NCI-H82 treated with DMSO at 0.1 percent for 48 hours (cell line): ENCODE measurements around the gene BCKDK.

Experiments
- DNase-seq: peaks from one replicate; lab custom pipeline; 2025; ENCODE audit not compliant: unreplicated experiment; lab: John Stamatoyannopoulos, UW

Gene BCKDK

GRCh38 chr16:31080035-31080629, 28.1 kb upstream of the BCKDK start:
- no peak for DNase-seq

- no peak for DNase-seq
These were observed 27.3 kb upstream of the BCKDK start for GRCh38 chr16:31080756-31081419.

GRCh38 chr16:31081428-31082351, 26.5 kb upstream of the BCKDK start:
- no peak for DNase-seq

- DNase-seq = no peak
These were observed 25.7 kb upstream of the BCKDK start for GRCh38 chr16:31082368-31083045.

GRCh38 chr16:31083081-31083480, 25.1 kb upstream of the BCKDK start:
- DNase-seq = no peak

- DNase-seq = no peak
These were observed 24.6 kb upstream of the BCKDK start for GRCh38 chr16:31083556-31083955.

- no peak for DNase-seq
These were observed 24.2 kb upstream of the BCKDK start for GRCh38 chr16:31083981-31084380.

- DNase-seq = no peak
These were observed 23.4 kb upstream of the BCKDK start for GRCh38 chr16:31084584-31085302.

- no peak for DNase-seq
These were observed 22.8 kb upstream of the BCKDK start for GRCh38 chr16:31085411-31085810.

GRCh38 chr16:31085873-31086628, 22.1 kb upstream of the BCKDK start:
- DNase-seq = no peak

- DNase-seq = no peak
These were observed 21.6 kb upstream of the BCKDK start for GRCh38 chr16:31086629-31086906.

- no peak for DNase-seq
These were observed 20.7 kb upstream of the BCKDK start for GRCh38 chr16:31087481-31087880.

GRCh38 chr16:31087971-31088370, 20.2 kb upstream of the BCKDK start:
- peak; percentile 3 for DNase-seq

- no peak for DNase-seq
These were observed 19.6 kb upstream of the BCKDK start, which contains the start of gene PRSS53 for GRCh38 chr16:31088459-31089183. Gene PRSS53, minus strand, starts transcription at chr16:31088943. Its CDS starts 134 bp downstream, at chr16:31088809.

GRCh38 chr16:31089199-31089598, 19.0 kb upstream of the BCKDK start:
- DNase-seq = no peak

- DNase-seq = no peak
These were observed 17.6 kb upstream of the BCKDK start for GRCh38 chr16:31090540-31090939.

- DNase-seq = no peak
These were observed 15.9 kb upstream of the BCKDK start for GRCh38 chr16:31092330-31092729.

GRCh38 chr16:31093132-31093703, 15.0 kb upstream of the BCKDK start:
- DNase-seq = peak; percentile 56

GRCh38 chr16:31094088-31094423, 14.1 kb upstream of the BCKDK start:
- no peak for DNase-seq
